Measurements from ENCODE around the gene KAT6B.
"Not testable (repeated sequence)": the region's sequence is repeated elsewhere in the genome, so short reads cannot be mapped to it uniquely, and the experiment has no call there.

The KAT6B gene

DNA sequence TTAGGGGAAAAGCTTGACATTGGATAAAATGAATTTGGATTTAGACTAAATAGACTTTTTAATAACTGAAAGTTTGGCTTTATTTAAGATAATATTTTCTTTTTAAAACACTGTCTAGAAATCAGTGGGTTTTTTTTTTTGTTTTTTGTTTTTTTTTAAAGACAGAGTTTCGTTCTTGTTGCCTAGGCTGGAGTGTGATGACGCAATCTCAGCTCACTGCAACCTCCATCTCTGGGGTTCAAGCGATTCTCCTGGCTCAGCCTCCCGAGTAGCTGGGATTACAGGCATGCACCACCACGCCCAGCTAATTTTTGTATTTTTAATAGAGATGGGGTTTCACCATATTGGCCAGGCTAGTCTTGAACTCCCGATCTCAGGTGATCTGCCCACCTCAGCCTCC lies 66.9 kb downstream of the KAT6B start:
- DNase-seq, result not testable (repeated sequence)

DNA sequence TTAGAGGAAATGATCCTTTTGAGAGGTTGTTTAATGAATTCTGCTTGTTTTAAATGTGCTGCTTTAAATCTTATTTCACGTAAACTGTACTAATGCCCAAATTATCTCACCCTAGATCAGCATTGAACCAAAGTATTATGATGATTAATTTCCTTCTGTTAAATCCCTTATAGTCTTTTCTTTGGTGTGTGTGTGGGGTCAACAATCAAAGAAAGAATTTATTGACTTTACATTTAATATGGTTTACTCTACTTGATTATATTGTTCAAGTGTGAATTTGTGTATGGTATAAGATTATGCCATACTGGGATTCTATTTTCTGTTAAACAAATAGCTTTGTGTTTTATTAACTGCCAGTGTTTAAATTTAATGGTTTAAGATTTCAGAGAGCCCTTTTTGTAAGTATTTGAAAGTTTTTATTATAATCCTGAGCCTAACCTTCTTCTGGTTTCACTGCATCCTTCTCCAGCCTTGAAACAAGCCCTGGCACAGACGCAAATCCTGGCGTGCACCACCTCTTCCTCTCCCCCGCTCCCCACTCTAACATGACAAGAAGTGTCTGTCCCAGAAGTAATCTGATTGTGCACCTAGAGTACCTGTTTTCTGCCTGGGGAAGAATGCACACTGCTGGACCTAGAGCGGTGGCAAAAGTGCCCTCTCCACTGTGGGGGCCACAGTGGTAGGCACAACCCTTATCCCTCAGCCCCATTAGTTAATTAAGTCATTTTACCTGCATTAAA lies 70.6 kb downstream of the KAT6B start:
- no peak for DNase-seq

GRCh38 chr10:74898201-74898976 lies 72.0 kb downstream of the KAT6B start:
- DNase-seq, result no peak

GRCh38 chr10:74900297-74900696 lies 73.9 kb downstream of the KAT6B start:
- DNase-seq, result no peak

- DNase-seq, result no peak
These were observed 74.9 kb downstream of the KAT6B start for GRCh38 chr10:74901301-74901700.

- no peak for DNase-seq
These were observed 75.6 kb downstream of the KAT6B start for GRCh38 chr10:74901867-74902450.

DNA sequence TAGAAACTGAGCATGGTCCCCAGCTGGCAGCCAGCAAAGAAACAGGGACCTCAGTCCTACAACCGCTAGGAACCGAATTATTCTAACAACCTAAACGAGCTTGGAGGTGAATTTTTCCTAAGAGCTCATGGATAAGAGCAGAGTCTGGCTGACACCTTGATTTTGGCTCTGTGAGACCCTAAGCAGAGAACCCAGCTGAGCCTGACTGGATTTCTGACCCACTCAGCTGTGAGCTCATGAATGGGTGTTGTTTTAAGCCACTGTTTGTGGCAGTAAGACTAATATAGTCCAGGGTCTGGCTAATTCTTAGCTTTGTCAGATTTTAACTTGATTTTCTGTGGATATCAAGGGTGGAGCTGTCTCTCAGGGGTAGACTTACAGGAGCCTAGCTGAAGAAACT lies 77.1 kb downstream of the KAT6B start:
- DNase-seq, result no peak

GRCh38 chr10:74906611-74907198 lies 80.3 kb downstream of the KAT6B start:
- no peak for DNase-seq

- DNase-seq, result no peak
These were observed 83.3 kb downstream of the KAT6B start for GRCh38 chr10:74909670-74910069.

DNA sequence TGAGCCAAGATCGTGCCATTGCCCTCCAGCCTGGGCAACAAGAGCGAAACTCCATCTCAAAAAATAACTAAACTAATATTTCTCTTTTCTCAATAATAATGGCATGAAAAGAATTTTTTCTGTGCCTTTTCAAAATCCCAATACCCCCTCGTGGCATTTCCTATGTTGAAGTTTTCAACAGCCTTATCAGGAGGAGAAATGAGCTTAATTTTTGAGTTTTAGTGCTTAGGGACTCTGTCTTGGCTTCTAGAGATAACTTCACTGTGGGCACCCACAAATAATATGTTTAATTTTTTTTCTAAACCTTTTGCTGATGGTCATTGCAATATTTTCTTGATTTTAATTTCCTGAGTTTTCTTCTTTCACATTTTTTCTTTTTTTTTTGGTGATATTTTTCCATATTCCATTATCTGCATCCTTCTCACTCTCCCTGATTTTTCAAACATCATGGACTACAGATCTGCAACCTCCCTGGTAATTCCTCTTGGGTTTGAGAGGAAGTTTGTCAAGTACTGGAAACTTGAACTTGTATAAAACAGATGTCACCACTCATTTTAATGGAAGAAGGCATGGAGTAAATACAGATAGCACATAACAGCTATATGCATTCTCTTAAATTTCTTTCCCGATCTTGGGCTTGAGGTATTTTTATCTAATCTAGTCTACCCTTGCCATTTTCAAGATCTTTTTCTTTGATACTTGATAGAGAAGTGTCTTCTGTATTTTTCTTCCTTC lies 84.0 kb downstream of the KAT6B start:
- no peak for DNase-seq

GRCh38 chr10:74910976-74911350 lies 84.6 kb downstream of the KAT6B start:
- DNase-seq, result no peak

- no peak for DNase-seq
These were observed 85.8 kb downstream of the KAT6B start for GRCh38 chr10:74912182-74912581.

DNA sequence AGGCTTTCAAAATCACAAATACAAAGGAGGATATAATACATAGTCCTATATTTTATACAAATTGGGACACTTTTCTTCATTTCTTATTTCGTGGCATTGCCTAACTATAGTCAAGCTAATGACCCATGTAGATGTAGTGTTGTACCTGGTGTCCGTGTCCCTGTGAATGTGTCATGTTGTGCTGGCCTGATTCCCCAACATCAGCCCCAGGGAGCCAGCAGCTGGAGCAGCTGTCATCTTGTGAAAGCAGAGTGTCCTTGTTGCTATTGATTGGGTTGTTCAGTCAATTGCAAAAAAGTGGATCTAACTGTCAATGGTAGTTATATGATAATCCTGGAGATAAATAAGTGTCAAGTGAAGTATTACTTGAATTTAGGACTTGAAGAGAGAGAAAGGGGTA lies 86.3 kb downstream of the KAT6B start:
- no peak for DNase-seq

DNA sequence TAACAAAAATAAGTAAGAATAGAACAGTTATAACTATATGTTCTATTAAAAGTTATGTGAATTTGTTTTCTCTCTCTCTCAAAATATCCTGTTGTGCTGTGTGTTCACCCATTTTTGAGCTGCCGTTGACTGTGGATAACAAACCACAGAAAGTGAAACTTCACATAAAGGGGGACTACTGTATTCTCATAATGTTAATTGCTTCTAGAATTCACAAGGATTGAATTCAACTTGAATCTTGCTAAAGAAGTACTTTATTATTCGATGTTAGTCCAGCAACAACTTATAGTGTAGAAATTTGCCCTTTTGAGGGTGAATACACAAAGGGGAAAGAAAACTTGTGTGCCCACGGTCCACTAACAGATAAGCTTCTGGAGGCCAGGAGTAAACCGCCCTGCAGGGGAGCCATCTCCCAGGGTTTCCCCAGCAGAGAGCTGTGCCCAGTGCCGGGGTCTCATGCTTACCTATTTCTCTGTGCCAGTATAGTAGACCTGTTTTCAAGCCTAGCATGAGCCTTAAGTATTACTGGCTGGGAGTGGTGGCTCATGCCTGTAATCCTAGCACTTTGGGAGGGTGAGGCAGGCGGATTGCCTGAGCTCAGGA lies 87.1 kb downstream of the KAT6B start:
- no peak for DNase-seq

DNA sequence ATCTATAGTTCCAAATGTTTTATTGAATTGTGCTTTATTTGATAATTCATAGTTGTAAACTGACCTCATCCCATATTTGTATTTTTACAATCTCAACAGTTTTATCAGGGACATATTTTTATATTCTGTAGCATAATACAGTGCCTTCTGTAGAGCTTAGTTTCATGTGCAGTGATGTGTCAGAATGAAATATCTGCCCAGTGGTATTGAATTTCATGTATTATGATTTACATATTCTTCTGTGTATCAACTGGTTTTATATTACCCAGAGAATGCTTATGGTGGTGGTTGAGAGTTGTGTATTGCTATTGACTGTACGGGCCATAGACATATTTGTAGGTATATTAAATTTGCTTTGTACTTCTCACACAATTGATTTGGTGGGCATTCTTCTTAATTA lies 89.9 kb downstream of the KAT6B start:
- no peak for DNase-seq

GRCh38 chr10:74917481-74918077 lies 91.2 kb downstream of the KAT6B start:
- DNase-seq, result no peak

DNA sequence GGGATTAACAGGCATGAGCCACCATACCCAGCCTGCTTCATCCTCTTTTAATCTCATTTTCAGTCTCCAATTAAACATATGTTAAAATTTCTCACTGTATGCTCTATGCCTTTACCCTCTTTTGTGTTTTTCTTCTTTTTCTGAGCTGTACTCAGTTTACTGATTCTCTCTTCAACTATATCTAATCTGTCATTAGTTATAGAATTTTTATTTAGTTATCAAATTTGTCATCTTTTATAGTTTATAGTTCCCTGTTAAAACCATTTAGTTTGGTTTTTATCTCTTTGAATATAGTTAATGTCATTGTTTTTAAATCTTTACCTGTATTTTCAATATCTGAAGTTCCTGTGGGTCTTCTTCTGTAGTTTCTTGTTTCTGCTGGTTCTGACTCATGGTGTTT lies 93.3 kb downstream of the KAT6B start:
- no peak for DNase-seq

DNA sequence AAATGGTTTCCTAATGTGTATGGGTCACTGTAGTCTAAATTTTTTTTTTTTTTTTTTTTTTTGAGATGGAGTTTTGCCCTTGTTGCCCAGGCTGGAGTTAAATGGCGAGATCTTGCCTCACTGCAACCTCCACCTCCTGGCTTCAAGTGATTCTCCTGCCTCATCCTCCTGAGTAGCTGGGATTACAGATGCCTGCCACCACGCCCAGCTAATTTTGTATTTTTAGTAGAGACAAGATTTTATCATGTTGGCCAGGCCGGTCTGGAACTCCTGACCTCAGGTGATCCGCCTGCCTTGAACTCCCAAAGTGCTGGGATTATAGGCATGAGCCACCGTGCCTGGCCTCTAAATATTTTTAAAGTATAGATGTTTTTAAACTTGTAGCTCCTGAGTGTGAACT lies 94.7 kb downstream of the KAT6B start:
- DNase-seq, result not testable (repeated sequence)

GRCh38 chr10:74921744-74922143 lies 95.3 kb downstream of the KAT6B start:
- DNase-seq, result no peak

- DNase-seq, result no peak
These were observed 96.5 kb downstream of the KAT6B start for GRCh38 chr10:74922921-74923320.

DNA sequence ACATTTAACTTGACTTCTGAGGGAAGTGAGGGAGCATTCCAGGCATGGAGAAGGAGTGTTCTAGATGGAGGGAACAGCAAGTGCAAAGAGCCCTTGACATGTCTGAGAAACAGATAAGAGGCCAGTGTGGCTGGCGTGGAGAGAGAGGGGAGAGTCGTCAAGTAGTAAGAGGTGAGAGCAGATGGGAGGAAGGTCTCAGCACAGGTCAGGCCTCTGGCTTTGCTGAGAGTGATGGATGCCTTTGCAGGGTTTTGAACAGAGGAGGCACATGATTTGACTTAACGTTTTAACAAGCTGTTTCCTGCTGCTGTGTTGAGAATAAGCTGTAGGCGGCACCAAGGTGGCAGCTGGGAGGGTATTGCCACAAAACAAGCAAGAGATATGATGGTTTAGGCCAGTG lies 97.2 kb downstream of the KAT6B start:
- no peak for DNase-seq

Data from RPMI8226 (cell line).